GM23338 (cell line): ENCODE data around the gene L2HGDH. TPM values are rescaled to one million over a fixed set of nuclear protein-coding genes. Genes with fewer than 3 reads are reported as not detected.

Experiments used
- ATAC-seq: fragments of 200-7000 bp; cut with Tn5 transposase; 3 replicates; pipeline ENCODE4 v1.9.1; 2020
- DNase-seq: peaks from one replicate; pipeline ENCODE4 v3.0.0-alpha.2; 2015; ENCODE audit warnings: low spot score
- H2AFZ ChIP-seq: fragments of 200-600 bp; sonication (generic); 2 replicates; pipeline ENCODE4 v1.8.0; 2016; ENCODE audit warnings: antibody characterized with exemption, mild to moderate bottlenecking, moderate library complexity
- H3F3A ChIP-seq: fragments of 200-600 bp; sonication (generic); replicated peaks from 2 replicates; pipeline ENCODE4 v1.8.0; 2017; ENCODE audit warnings: antibody characterized with exemption, mixed run types, low read depth
- H3K27ac ChIP-seq: fragments of 200-600 bp; sonication (generic); 2 replicates; pipeline ENCODE4 v1.6.1; 2016; ENCODE audit warnings: low read depth
- H3K27me3 ChIP-seq: fragments of 200-600 bp; sonication (generic); 2 replicates; pipeline ENCODE4 v1.8.0; 2016; ENCODE audit warnings: mild to moderate bottlenecking, mixed run types, moderate library complexity; ENCODE audit not compliant: insufficient read depth
- H3K36me3 ChIP-seq: fragments of 200-600 bp; sonication (generic); 2 replicates; pipeline ENCODE4 v1.8.0; 2016; ENCODE audit warnings: mild to moderate bottlenecking; ENCODE audit not compliant: insufficient read depth
- H3K4me1 ChIP-seq: fragments of 200-600 bp; sonication (generic); 2 replicates; pipeline ENCODE4 v1.8.0; 2016; ENCODE audit warnings: mild to moderate bottlenecking, moderate library complexity; ENCODE audit not compliant: insufficient read depth
- H3K4me2 ChIP-seq: fragments of 200-600 bp; sonication (generic); 2 replicates; pipeline ENCODE4 v1.7.1; 2017; ENCODE audit warnings: mixed run types
- H3K4me3 ChIP-seq: fragments of 200-600 bp; sonication (generic); 2 replicates; pipeline ENCODE4 v1.6.1; 2016; ENCODE audit warnings: mixed run types
- H3K79me2 ChIP-seq: fragments of 200-600 bp; sonication (generic); replicated peaks from 2 replicates; pipeline ENCODE4 v1.8.0; 2017; ENCODE audit warnings: mild to moderate bottlenecking; ENCODE audit not compliant: insufficient read depth
- H3K9me2 ChIP-seq: fragments of 200-600 bp; sonication (generic); 2 replicates; pipeline ENCODE4 v1.8.0; 2017; ENCODE audit not compliant: insufficient read depth
- H4K20me1 ChIP-seq: fragments of 200-600 bp; sonication (generic); replicated peaks from 2 replicates; pipeline ENCODE4 v1.8.0; 2017; ENCODE audit warnings: mild to moderate bottlenecking; ENCODE audit not compliant: insufficient read depth
- H3K27ac Mint-ChIP-seq: 2 replicates; pipeline ENCODE4 v1.8.0; 2020; ENCODE audit warnings: inconsistent platforms, mild to moderate bottlenecking, moderate library complexity, mixed read lengths
- H3K27me3 Mint-ChIP-seq: 3 replicates; pipeline ENCODE4 v1.8.0; 2022; ENCODE audit warnings: low read depth, mild to moderate bottlenecking, moderate library complexity, mixed read lengths, inconsistent platforms; ENCODE audit not compliant: insufficient read depth, poor library complexity
- H3K36me3 Mint-ChIP-seq: 3 replicates; pipeline ENCODE4 v1.8.0; 2021; ENCODE audit warnings: low read depth, mild to moderate bottlenecking, inconsistent platforms, moderate library complexity, mixed read lengths
- H3K4me1 Mint-ChIP-seq: 3 replicates; pipeline ENCODE4 v1.8.0; 2020; ENCODE audit warnings: mild to moderate bottlenecking, inconsistent platforms, mixed read lengths
- H3K4me3 Mint-ChIP-seq: 3 replicates; pipeline ENCODE4 v1.8.0; 2021; ENCODE audit warnings: moderate library complexity, mild to moderate bottlenecking, inconsistent platforms, mixed read lengths
- H3K9me3 Mint-ChIP-seq: 3 replicates; pipeline ENCODE4 v1.8.0; 2020; ENCODE audit warnings: moderate library complexity, mild to moderate bottlenecking, inconsistent platforms, mixed read lengths
- CTCF ChIP-seq, 2 experiments: fragments of 200-600 bp in 1 of 2; sonication (generic) in 1 of 2; conservative IDR thresholded peaks; 2 replicates each; pipeline versions ENCODE4 v1.5.1 to v1.6.1; 2016 to 2017; ENCODE audit warnings: antibody characterized with exemption in 2 of 2, low read depth in 2 of 2, mild to moderate bottlenecking in 2 of 2, moderate library complexity in 1 of 2
- EZH2 ChIP-seq: fragments of 200-600 bp; sonication (generic); IDR thresholded peaks from one replicate; pipeline ENCODE4 v1.8.0; 2017; ENCODE audit warnings: antibody characterized with exemption, mild to moderate bottlenecking, low read depth; ENCODE audit not compliant: unreplicated experiment
- ZNF114 ChIP-seq: fragments of 250-450 bp; sonication (Bioruptor Pico); IDR thresholded peaks from 2 replicates; pipeline ENCODE4 v1.5.0; 2020; ENCODE audit warnings: mild to moderate bottlenecking, moderate library complexity
- ZNF462 ChIP-seq: fragments of 250-450 bp; sonication (Bioruptor Pico); IDR thresholded peaks from 2 replicates; pipeline ENCODE4 v1.5.0; 2020; ENCODE audit warnings: mild to moderate bottlenecking, moderate library complexity
- polyA plus RNA-seq: library from polyadenylated mRNA; unstranded; fragments of >200 nt; fragmentation: Nextera tagmentation; extraction: Ambion mirVana; gene quantifications from 2 replicates; pipeline ENCODE4 v1.2.1, GENCODE V29; 2016
- total RNA-seq: library from RNA; depleted of rRNA; stranded (reverse); fragments of >200 nt; shearing (Covaris generic); gene quantifications from 2 replicates; pipeline ENCODE4 v1.2.3, GENCODE V29; 2014

Gene L2HGDH
- total and polyA plus RNA-seq, 2 experiments from 2014 or later: 13.5 to 28.5 TPM

GRCh38 chr14:50213795-50214194, 98.2 kb downstream of the L2HGDH start:
- H3K4me2 ChIP-seq: no peak overlapping the region
- DNase-seq (no peak), ATAC-seq (no peak)
- H3K36me3 ChIP-seq: no peaks in the 10 kb centered on the region
- no peak for TF ChIP-seq ZNF462
- Mint-ChIP-seq H3K4me3 (no peak overlapping the region), H3K36me3 (no peaks in the 10 kb centered on the region), H3K27me3 (no peaks in the 10 kb centered on the region), H3K9me3 (no peaks in the 10 kb centered on the region), H3K4me1 (peaks cover 3% of the 10 kb centered on the region; the same call in 2 of the 3 replicates), H3K27ac (no peak overlapping the region)
- H3K27me3 ChIP-seq: no peaks in the 10 kb centered on the region
- H3K79me2 ChIP-seq: peaks cover 22% of the 10 kb centered on the region
- no peaks in the 10 kb centered on the region for H3F3A ChIP-seq
- no peak overlapping the region for H2AFZ ChIP-seq
- no peaks in the 10 kb centered on the region for H3K4me1 ChIP-seq
- H3K4me3 ChIP-seq: no peak overlapping the region
- no peaks in the 10 kb centered on the region for H3K9me2 ChIP-seq
- no peaks in the 10 kb centered on the region for H4K20me1 ChIP-seq
- H3K27ac ChIP-seq: no peak overlapping the region

- no peaks in the 10 kb centered on the region for H3K27me3 ChIP-seq
- H3K79me2 ChIP-seq: peaks cover 20% of the 10 kb centered on the region; the same call in 1 of the 2 replicates
- no peak overlapping the region for H3K27ac Mint-ChIP-seq
- H3K27me3 Mint-ChIP-seq: no peaks in the 10 kb centered on the region
- H3K4me2 ChIP-seq: no peak overlapping the region
- H3K4me1 Mint-ChIP-seq: peaks cover 3% of the 10 kb centered on the region; the same call in 2 of the 3 replicates
- H4K20me1 ChIP-seq: no peaks in the 10 kb centered on the region
- no peaks in the 10 kb centered on the region for H3K9me2 ChIP-seq
- H3K36me3 Mint-ChIP-seq: no peaks in the 10 kb centered on the region
- no peak overlapping the region for H2AFZ ChIP-seq
- ATAC-seq: no peak
- H3K27ac ChIP-seq: no peak overlapping the region
- H3K9me3 Mint-ChIP-seq: no peaks in the 10 kb centered on the region
- no peaks in the 10 kb centered on the region for H3K4me1 ChIP-seq
- H3K4me3 Mint-ChIP-seq: no peak overlapping the region
- no peaks in the 10 kb centered on the region for H3K36me3 ChIP-seq
- H3F3A ChIP-seq: no peaks in the 10 kb centered on the region
- H3K4me3 ChIP-seq: no peak overlapping the region
- no peak for DNase-seq
- TF ChIP-seq EZH2 (no peak), ZNF462 (no peak), CTCF (conservative IDR thresholded peaks at IDR 0.05; ENCODE audit: low read depth in 2 of 2) (no peak), ZNF114 (CRISPR knock-in tag) (no peak)
Measured at GRCh38 chr14:50212726-50213125, 99.3 kb downstream of the L2HGDH start.
